ENCODE results near the gene YKT6.

The YKT6 gene

GRCh38 chr7:44258865-44259546, 58.2 kb downstream of the YKT6 start:
- TF ChIP-seq RAD21 (IDR thresholded peaks at IDR 0.05; ENCODE audit: low read depth) (no peak), EP300 (IDR thresholded peaks at IDR 0.05; ENCODE audit: borderline replicate concordance) (no peak), TAF1 (IDR thresholded peaks at IDR 0.05; ENCODE audit: low read depth) (no peak), TCF12 (IDR thresholded peaks at IDR 0.05; ENCODE audit: low read depth) (no peak), YY1 (IDR thresholded peaks at IDR 0.05; ENCODE audit: low read depth) (no peak), FOXM1 (IDR thresholded peaks at IDR 0.05; ENCODE audit: borderline replicate concordance, low read depth) (no peak), CREB1 (IDR thresholded peaks at IDR 0.05; ENCODE audit: low read depth) (no peak), USF1 (IDR thresholded peaks at IDR 0.05) (no peak), TEAD4 (IDR thresholded peaks at IDR 0.05) (no peak), NFIC (IDR thresholded peaks at IDR 0.05) (no peak), ZBTB7A (IDR thresholded peaks at IDR 0.05; ENCODE audit: low read depth) (no peak), CEBPB (IDR thresholded peaks at IDR 0.05) (no peak), EGR1 (IDR thresholded peaks at IDR 0.05) (no peak)
- TF ChIP-seq, protein P1, sequence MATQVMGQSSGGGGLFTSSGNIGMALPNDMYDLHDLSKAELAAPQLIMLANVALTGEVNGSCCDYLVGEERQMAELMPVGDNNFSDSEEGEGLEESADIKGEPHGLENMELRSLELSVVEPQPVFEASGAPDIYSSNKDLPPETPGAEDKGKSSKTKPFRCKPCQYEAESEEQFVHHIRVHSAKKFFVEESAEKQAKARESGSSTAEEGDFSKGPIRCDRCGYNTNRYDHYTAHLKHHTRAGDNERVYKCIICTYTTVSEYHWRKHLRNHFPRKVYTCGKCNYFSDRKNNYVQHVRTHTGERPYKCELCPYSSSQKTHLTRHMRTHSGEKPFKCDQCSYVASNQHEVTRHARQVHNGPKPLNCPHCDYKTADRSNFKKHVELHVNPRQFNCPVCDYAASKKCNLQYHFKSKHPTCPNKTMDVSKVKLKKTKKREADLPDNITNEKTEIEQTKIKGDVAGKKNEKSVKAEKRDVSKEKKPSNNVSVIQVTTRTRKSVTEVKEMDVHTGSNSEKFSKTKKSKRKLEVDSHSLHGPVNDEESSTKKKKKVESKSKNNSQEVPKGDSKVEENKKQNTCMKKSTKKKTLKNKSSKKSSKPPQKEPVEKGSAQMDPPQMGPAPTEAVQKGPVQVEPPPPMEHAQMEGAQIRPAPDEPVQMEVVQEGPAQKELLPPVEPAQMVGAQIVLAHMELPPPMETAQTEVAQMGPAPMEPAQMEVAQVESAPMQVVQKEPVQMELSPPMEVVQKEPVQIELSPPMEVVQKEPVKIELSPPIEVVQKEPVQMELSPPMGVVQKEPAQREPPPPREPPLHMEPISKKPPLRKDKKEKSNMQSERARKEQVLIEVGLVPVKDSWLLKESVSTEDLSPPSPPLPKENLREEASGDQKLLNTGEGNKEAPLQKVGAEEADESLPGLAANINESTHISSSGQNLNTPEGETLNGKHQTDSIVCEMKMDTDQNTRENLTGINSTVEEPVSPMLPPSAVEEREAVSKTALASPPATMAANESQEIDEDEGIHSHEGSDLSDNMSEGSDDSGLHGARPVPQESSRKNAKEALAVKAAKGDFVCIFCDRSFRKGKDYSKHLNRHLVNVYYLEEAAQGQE (IDR thresholded peaks at IDR 0.05; ENCODE audit: low read depth) = no peak
- TF ChIP-seq, protein P2, sequence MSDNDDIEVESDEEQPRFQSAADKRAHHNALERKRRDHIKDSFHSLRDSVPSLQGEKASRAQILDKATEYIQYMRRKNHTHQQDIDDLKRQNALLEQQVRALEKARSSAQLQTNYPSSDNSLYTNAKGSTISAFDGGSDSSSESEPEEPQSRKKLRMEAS (IDR thresholded peaks at IDR 0.05) = no peak

GRCh38 chr7:44259547-44260457, 59.0 kb downstream of the YKT6 start:
- no peak for TF ChIP-seq YY1 (IDR thresholded peaks at IDR 0.05; ENCODE audit: low read depth)
- TF ChIP-seq ZBTB7A (IDR thresholded peaks at IDR 0.05; ENCODE audit: low read depth) = no peak
- TF ChIP-seq EP300 (IDR thresholded peaks at IDR 0.05; ENCODE audit: borderline replicate concordance) = no peak
- TF ChIP-seq TAF1 (IDR thresholded peaks at IDR 0.05; ENCODE audit: low read depth) = no peak
- no peak for TF ChIP-seq NFIC (IDR thresholded peaks at IDR 0.05)
- TF ChIP-seq, protein P2 (IDR thresholded peaks at IDR 0.05) = no peak
- no peak for TF ChIP-seq RAD21 (IDR thresholded peaks at IDR 0.05; ENCODE audit: low read depth)
- TF ChIP-seq TCF12 (IDR thresholded peaks at IDR 0.05; ENCODE audit: low read depth) = no peak
- no peak for TF ChIP-seq CEBPB (IDR thresholded peaks at IDR 0.05)
- TF ChIP-seq CREB1 (IDR thresholded peaks at IDR 0.05; ENCODE audit: low read depth) = no peak
- no peak for TF ChIP-seq FOXM1 (IDR thresholded peaks at IDR 0.05; ENCODE audit: borderline replicate concordance, low read depth)
- no peak for TF ChIP-seq USF1 (IDR thresholded peaks at IDR 0.05)
- TF ChIP-seq, protein P1 (IDR thresholded peaks at IDR 0.05; ENCODE audit: low read depth) = no peak
- TF ChIP-seq TEAD4 (IDR thresholded peaks at IDR 0.05) = no peak

DNA sequence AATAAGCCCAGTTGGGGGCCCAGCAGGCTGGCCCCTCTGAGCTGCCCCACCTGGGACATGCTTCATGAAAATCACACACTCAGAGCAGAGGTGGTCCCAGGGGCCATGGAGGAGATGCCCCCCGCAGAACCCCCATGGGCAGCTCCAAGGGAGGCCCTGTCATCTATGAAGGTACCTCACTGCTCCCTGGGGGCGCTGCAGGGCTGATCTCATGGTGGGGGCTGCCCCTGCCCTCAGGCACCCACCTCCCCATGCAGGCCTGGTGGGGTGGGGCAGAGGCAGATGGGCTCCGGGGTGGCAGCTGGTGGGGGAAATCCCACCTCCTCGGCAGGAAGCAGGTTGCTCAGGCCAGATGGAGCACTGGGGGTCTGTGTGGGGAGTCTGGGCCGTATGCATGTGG, 60.5 kb downstream of the YKT6 start:
- TF ChIP-seq TCF12 (IDR thresholded peaks at IDR 0.05; ENCODE audit: low read depth) (no peak), FOXM1 (IDR thresholded peaks at IDR 0.05; ENCODE audit: borderline replicate concordance, low read depth) (no peak), CEBPB (IDR thresholded peaks at IDR 0.05) (no peak), EGR1 (IDR thresholded peaks at IDR 0.05) (no peak), TAF1 (IDR thresholded peaks at IDR 0.05; ENCODE audit: low read depth) (no peak), YY1 (IDR thresholded peaks at IDR 0.05; ENCODE audit: low read depth) (no peak), ZBTB7A (IDR thresholded peaks at IDR 0.05; ENCODE audit: low read depth) (no peak), RAD21 (IDR thresholded peaks at IDR 0.05; ENCODE audit: low read depth) (no peak), EP300 (IDR thresholded peaks at IDR 0.05; ENCODE audit: borderline replicate concordance) (no peak), TEAD4 (IDR thresholded peaks at IDR 0.05) (no peak), USF1 (IDR thresholded peaks at IDR 0.05) (no peak)
- TF ChIP-seq, protein P2 (IDR thresholded peaks at IDR 0.05) = no peak
- TF ChIP-seq, protein P1 (IDR thresholded peaks at IDR 0.05; ENCODE audit: low read depth) = no peak

Data from Ishikawa (cell line).